Sigmoid colon (tissue), 4 donors: ENCODE data around the gene APC.

ENCODE experiments used
- CTCF ChIP-seq, 4 experiments: fragments of 450-650 bp in 3 of 4; fragments of 200-600 bp in 1 of 4; IDR thresholded peaks; one replicate each; pipeline ENCODE4 v1.5.1; 2016 to 2019; ENCODE audit warnings: antibody characterized with exemption in 4 of 4, mild to moderate bottlenecking in 3 of 4, moderate library complexity in 2 of 4
- EP300 ChIP-seq, 4 donors: sonication (generic); formaldehyde crosslinking; IDR thresholded peaks; one replicate each; pipeline ENCODE4 v1.6.1; 2017; ENCODE audit warnings: antibody characterized with exemption in 4 of 4
- POLR2A ChIP-seq, 2 donors: fragments of 450-650 bp; IDR thresholded peaks; one replicate each; pipeline ENCODE4 v1.6.1; 2016; ENCODE audit warnings: antibody characterized with exemption in 2 of 2, mild to moderate bottlenecking in 2 of 2, moderate library complexity in 2 of 2

GRCh38 chr5:112763165-112763564 lies 25.5 kb downstream of the APC start:
- TF ChIP-seq EP300 (IDR thresholded peaks at IDR 0.05) (no peak), POLR2A (IDR thresholded peaks at IDR 0.05) (no peak), CTCF (IDR thresholded peaks at IDR 0.05) (no peak)
